Esophagus squamous epithelium (tissue), 5 donors: ENCODE data around the gene ERC1. TPM values are rescaled to one million over a fixed set of nuclear protein-coding genes. Genes with fewer than 3 reads are reported as not detected.

Experiments used
- DNase-seq: peaks from one replicate; lab custom pipeline; 2025; lab: John Stamatoyannopoulos, UW
- H3K27ac ChIP-seq, 4 donors: fragments of 200-600 bp; sonication (generic); one replicate each; pipeline ENCODE4 v1.5.1; 2016 to 2019; ENCODE audit warnings: mild to moderate bottlenecking in 1 of 4
- H3K27me3 ChIP-seq, 4 donors: fragments of 200-600 bp; sonication (generic); 1 replicate in 3 of 4; 2 replicates in 1 of 4; pipeline versions ENCODE4 v1.5.1 to v1.6.0; 2017 to 2021; ENCODE audit warnings: antibody characterized with exemption in 1 of 4
- H3K36me3 ChIP-seq, 3 donors: fragments of 200-600 bp; sonication (generic); one replicate each; pipeline ENCODE4 v1.5.1; 2016 to 2019
- H3K4me1 ChIP-seq, 3 donors: fragments of 200-600 bp; sonication (generic); one replicate each; pipeline ENCODE4 v1.5.1; 2017 to 2019
- H3K4me3 ChIP-seq, 4 donors: fragments of 200-600 bp; sonication (generic); 1 replicate in 3 of 4; 2 replicates in 1 of 4; pipeline ENCODE4 v1.5.1; 2016 to 2019; ENCODE audit warnings: mild to moderate bottlenecking in 2 of 4, moderate library complexity in 1 of 4
- H3K9me3 ChIP-seq, 3 donors: fragments of 200-600 bp; sonication (generic); one replicate each; pipeline ENCODE4 v1.5.1; 2016 to 2019
- POLR2A ChIP-seq, 4 donors: fragments of 450-650 bp; IDR thresholded peaks; one replicate each; pipeline ENCODE4 v1.6.1; 2017; ENCODE audit warnings: antibody characterized with exemption in 4 of 4, mild to moderate bottlenecking in 4 of 4, moderate library complexity in 3 of 4
- WGBS, 2 donors: methylation state at CpG; one replicate each; pipeline ENCODE4 v1.1.5; 2018; 5-methylcytosine and 5-hydroxymethylcytosine counted together
- intact Hi-C: fragments of 100-400 bp; cut with DNase I; formaldehyde crosslinking; loops from one replicate; pipeline ENCODE4 v1.15.0; 2022
- total RNA-seq, 4 donors: library from RNA; depleted of rRNA; stranded (reverse); fragments of >200 nt; gene quantifications; one replicate each; pipeline ENCODE4 v1.1.0, GENCODE V29; 2016
- TF ChIP-seq, protein P1 (sequence below), 6 experiments: fragments of 450-650 bp in 4 of 6; fragments of 200-600 bp in 2 of 6; sonication (generic) in 2 of 6; IDR thresholded peaks; one replicate each; pipeline ENCODE4 v1.5.1; 2016 to 2019; ENCODE audit warnings: antibody characterized with exemption in 6 of 6, mild to moderate bottlenecking in 4 of 6, moderate library complexity in 4 of 6
- donor health status: DM: yes; HTN: yes; CAD: no.

ERC1 gene
- total RNA-seq, 4 donors from 2014 or later: 19.0 to 50.7 (median 37.5) TPM

DNA sequence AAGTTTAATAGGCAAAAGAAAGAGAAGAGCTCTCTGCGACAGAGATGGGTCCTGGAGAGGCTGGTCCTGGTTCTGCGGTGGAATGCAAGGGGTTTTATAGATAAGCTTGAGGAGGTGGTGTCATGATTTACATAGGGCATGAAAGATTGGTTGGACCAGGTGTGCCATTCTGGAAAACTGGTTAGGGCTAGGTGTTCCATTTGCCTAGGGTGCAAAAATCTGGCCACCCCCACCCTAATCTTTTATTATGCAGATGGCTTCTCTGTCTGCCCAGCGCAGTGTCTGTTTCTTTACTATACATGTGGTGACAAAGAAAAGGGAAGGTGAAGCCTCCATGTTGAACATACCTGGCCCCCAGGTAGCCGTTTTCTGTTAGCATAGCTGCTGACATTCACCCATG is 65.4 kb downstream of the ERC1 start:
- intact Hi-C loops: no loop called here
- Histone ChIP-seq H3K9me3 (peaks cover 0 to 11% (median 3%) of the 10 kb centered on the region in 3 donors), H3K4me1 (peaks cover 0 to 11% (median 0%) of the 10 kb centered on the region in 3 donors), H3K4me3 (no peak overlapping the region), H3K36me3 (no peaks in the 10 kb centered on the region), H3K27ac (no peak overlapping the region), H3K27me3 (no peaks in the 10 kb centered on the region)
- WGBS, 2 donors: 85 to 90% methylated on average over 4 of the region's 4 CpGs
- no peak for TF ChIP-seq POLR2A (IDR thresholded peaks at IDR 0.05)
- TF ChIP-seq, protein P1, sequence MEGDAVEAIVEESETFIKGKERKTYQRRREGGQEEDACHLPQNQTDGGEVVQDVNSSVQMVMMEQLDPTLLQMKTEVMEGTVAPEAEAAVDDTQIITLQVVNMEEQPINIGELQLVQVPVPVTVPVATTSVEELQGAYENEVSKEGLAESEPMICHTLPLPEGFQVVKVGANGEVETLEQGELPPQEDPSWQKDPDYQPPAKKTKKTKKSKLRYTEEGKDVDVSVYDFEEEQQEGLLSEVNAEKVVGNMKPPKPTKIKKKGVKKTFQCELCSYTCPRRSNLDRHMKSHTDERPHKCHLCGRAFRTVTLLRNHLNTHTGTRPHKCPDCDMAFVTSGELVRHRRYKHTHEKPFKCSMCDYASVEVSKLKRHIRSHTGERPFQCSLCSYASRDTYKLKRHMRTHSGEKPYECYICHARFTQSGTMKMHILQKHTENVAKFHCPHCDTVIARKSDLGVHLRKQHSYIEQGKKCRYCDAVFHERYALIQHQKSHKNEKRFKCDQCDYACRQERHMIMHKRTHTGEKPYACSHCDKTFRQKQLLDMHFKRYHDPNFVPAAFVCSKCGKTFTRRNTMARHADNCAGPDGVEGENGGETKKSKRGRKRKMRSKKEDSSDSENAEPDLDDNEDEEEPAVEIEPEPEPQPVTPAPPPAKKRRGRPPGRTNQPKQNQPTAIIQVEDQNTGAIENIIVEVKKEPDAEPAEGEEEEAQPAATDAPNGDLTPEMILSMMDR (IDR thresholded peaks at IDR 0.05): no peak
- no peak for DNase-seq

DNA sequence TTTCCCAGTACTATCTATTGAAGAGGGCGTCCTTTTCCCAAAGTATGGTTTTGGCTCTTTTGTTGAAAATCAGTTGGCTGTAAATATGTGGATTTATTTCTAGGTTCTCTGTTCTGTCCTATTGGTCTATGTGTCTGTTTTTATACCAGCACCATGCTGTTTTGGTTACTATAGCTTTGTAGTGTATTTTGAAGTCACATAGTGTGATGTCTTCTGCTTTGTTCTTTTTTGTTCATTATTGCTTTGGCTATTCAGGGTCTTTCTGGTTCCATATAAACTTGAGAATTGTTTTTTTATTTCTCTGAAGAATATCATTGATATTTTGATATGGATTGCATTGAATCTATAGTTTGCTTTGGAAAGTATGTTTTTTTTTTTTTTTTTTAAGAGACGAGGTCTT is 67.4 kb downstream of the ERC1 start:
- 88 to 89% methylated on average over 2 of the region's 2 CpGs for WGBS, 2 donors
- intact Hi-C loops: no loop called here
- DNase-seq: no peak
- Histone ChIP-seq H3K9me3 (peaks cover 0 to 19% (median 11%) of the 10 kb centered on the region in 3 donors), H3K27me3 (no peaks in the 10 kb centered on the region), H3K4me3 (no peak overlapping the region), H3K4me1 (peaks cover 0 to 10% (median 0%) of the 10 kb centered on the region in 3 donors), H3K27ac (no peak overlapping the region), H3K36me3 (peaks cover 0 to 10% (median 0%) of the 10 kb centered on the region in 3 donors)
- TF ChIP-seq, protein P1 (IDR thresholded peaks at IDR 0.05): no peak
- TF ChIP-seq POLR2A (IDR thresholded peaks at IDR 0.05): no peak

DNA sequence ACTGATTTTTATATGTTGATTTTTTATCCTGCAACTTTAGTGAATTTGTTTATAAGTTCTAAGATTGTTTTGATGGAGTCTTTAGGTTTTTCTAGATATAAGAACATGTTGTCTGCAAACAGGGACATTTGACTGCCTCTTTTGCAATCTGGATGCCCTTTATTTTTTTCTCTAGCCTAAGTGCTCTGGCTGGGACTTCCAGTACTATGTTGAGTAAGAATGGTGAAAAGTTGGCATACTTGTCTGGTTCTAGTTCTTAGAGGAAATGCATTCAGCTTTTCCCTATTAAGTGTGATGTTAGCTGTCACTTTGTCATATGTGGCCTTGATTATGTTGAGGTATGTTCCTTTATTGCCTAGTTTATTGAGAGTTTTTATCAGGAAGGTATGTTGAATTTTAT is 68.1 kb downstream of the ERC1 start:
- Histone ChIP-seq H3K27me3 (no peaks in the 10 kb centered on the region), H3K9me3 (peaks cover 0 to 26% (median 15%) of the 10 kb centered on the region in 3 donors), H3K27ac (no peak overlapping the region), H3K36me3 (peaks cover 0 to 12% (median 0%) of the 10 kb centered on the region in 3 donors), H3K4me1 (peaks cover 0 to 2% (median 0%) of the 10 kb centered on the region in 3 donors), H3K4me3 (no peak overlapping the region)
- DNase-seq: no peak
- intact Hi-C loops: no loop called here
- no peak for TF ChIP-seq POLR2A (IDR thresholded peaks at IDR 0.05)

DNA sequence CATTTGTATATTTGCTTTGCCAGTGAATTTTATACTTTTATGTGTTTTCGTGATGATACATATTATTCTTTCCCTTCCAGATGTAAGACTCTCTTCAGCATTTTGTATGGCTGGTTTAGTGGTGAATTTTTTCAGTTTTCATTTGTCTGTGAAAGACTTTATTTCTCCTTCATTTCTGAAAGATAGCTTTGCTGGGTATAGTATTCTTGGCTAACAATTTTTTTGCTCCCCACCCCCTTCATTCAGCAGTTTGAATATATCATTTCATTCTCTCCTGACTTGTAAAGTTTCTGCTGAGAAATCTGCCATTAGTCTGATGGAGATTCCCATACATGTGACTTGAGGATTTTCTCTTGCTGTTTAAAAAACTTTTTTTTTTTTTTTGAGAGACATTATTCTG is 72.8 kb downstream of the ERC1 start:
- TF ChIP-seq, protein P1 (IDR thresholded peaks at IDR 0.05): no peak
- TF ChIP-seq POLR2A (IDR thresholded peaks at IDR 0.05): no peak
- H3K9me3 ChIP-seq: peaks cover 0 to 30% (median 13%) of the 10 kb centered on the region in 3 donors
- no peaks in the 10 kb centered on the region for H3K27me3 ChIP-seq
- H3K4me1 ChIP-seq: no peaks in the 10 kb centered on the region
- H3K27ac ChIP-seq: no peak overlapping the region
- 94 to 95% methylated on average over 1 of the region's 1 CpG for WGBS, 2 donors
- intact Hi-C loops: no loop called here
- no peak overlapping the region for H3K4me3 ChIP-seq
- DNase-seq: no peak
- H3K36me3 ChIP-seq: peaks cover 0 to 12% (median 0%) of the 10 kb centered on the region in 3 donors

DNA sequence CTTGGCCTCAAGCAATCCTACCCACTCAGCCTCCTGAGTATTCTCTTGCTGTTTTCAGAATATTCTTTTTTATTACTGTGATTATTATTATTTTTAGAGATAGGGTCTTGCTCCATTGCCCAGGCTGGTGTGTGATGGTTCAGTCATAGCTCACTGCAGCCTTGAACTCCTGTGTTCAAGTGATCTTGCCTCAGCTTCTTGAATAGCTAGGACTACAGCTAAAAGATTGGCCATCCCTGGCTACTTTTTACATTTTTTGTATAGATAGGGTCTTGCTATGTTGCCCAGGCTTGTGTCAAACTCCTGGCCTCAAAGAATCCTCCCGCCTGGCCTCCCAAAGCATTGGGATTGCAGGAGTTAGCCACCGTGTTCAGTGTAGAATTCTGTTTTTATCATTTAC is 73.3 kb downstream of the ERC1 start:
- peaks cover 0 to 12% (median 0%) of the 10 kb centered on the region in 3 donors for H3K36me3 ChIP-seq
- no peak for TF ChIP-seq POLR2A (IDR thresholded peaks at IDR 0.05)
- TF ChIP-seq, protein P1 (IDR thresholded peaks at IDR 0.05): no peak
- no peak overlapping the region for H3K27ac ChIP-seq
- H3K4me1 ChIP-seq: no peaks in the 10 kb centered on the region
- peaks cover 0 to 26% (median 12%) of the 10 kb centered on the region in 3 donors for H3K9me3 ChIP-seq
- H3K27me3 ChIP-seq: no peaks in the 10 kb centered on the region
- WGBS, 2 donors: 93 to 96% methylated on average over 2 of the region's 2 CpGs
- no peak for DNase-seq
- H3K4me3 ChIP-seq: no peak overlapping the region
- intact Hi-C loops: no loop called here

DNA sequence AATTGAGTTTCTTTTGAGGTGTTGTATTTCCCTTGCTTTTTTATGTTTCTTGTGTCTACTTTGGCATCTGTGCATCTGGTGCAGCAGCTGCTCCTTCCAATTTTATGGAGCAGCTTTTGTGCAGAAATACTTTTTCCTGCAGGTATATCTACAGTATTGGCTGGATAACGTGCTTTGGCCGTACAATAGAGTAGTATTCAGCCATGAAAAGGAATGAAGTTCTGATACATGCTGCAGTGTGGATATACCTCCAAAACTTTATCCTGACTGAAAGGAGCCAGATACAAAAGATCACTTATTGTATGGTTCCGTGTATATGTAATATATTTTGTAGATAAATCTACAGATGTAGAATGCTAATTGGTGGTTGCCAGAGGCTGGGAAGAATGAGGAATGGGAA is 74.6 kb downstream of the ERC1 start:
- WGBS, 2 donors: 92 to 94% methylated on average over 3 of the region's 3 CpGs

More for the DNA sequence above, 74.6 kb downstream of the ERC1 start:
- peaks cover 0 to 12% (median 0%) of the 10 kb centered on the region in 3 donors for H3K36me3 ChIP-seq
- DNase-seq: no peak
- no peaks in the 10 kb centered on the region for H3K4me1 ChIP-seq
- no peak overlapping the region for H3K27ac ChIP-seq
- TF ChIP-seq, protein P1 (IDR thresholded peaks at IDR 0.05): no peak
- no peak for TF ChIP-seq POLR2A (IDR thresholded peaks at IDR 0.05)
- intact Hi-C loops: no loop called here
- peaks cover 0 to 25% (median 12%) of the 10 kb centered on the region in 3 donors for H3K9me3 ChIP-seq
- no peaks in the 10 kb centered on the region for H3K27me3 ChIP-seq
- H3K4me3 ChIP-seq: no peak overlapping the region
